OCI-LY1 (cell line): Measurements from ENCODE around the gene CAPN10.

ENCODE experiments used
- H2AFZ ChIP-seq: fragments of 200-600 bp; sonication (generic), shearing (Covaris generic); 2 replicates; pipeline ENCODE4 v1.6.0; 2014; ENCODE audit warnings: antibody characterized with exemption, mild to moderate bottlenecking, low read length
- H3F3A ChIP-seq: fragments of 200-600 bp; sonication (generic), shearing (Covaris generic); 2 replicates; pipeline ENCODE4 v1.6.0; 2014; ENCODE audit warnings: mild to moderate bottlenecking, antibody characterized with exemption, low read length, moderate library complexity; ENCODE audit not compliant: insufficient read depth
- H3K27ac ChIP-seq: fragments of 200-600 bp; sonication (generic); 2 replicates; pipeline ENCODE4 v1.5.1; 2014; ENCODE audit warnings: low read length, mixed run types, mild to moderate bottlenecking, low read depth; ENCODE audit not compliant: poor library complexity, severe bottlenecking
- H3K27me3 ChIP-seq: fragments of 200-600 bp; sonication (generic); 2 replicates; pipeline ENCODE4 v1.6.0; 2014; ENCODE audit warnings: antibody characterized with exemption, mild to moderate bottlenecking, low read length, moderate library complexity; ENCODE audit not compliant: insufficient read depth
- H3K36me3 ChIP-seq: fragments of 200-600 bp; sonication (generic); 2 replicates; pipeline ENCODE4 v1.6.1; 2014; ENCODE audit warnings: mild to moderate bottlenecking, antibody characterized with exemption, low read length, moderate library complexity, mixed read lengths; ENCODE audit not compliant: insufficient read depth
- H3K4me1 ChIP-seq: fragments of 200-600 bp; sonication (generic); 2 replicates; pipeline ENCODE4 v1.5.1; 2014; ENCODE audit warnings: mild to moderate bottlenecking, low read length, moderate library complexity; ENCODE audit not compliant: insufficient read depth, severe bottlenecking
- H3K4me2 ChIP-seq: fragments of 200-600 bp; sonication (generic), shearing (Covaris generic); 2 replicates; pipeline ENCODE4 v1.6.1; 2014; ENCODE audit warnings: low read length
- H3K4me3 ChIP-seq: fragments of 200-600 bp; sonication (generic); 2 replicates; pipeline ENCODE4 v1.5.1; 2014; ENCODE audit warnings: low read length, low read depth, mild to moderate bottlenecking, mixed read lengths; ENCODE audit not compliant: poor library complexity, severe bottlenecking
- H3K79me2 ChIP-seq: fragments of 200-600 bp; shearing (Covaris generic); 2 replicates; pipeline ENCODE4 v1.6.1; 2016; ENCODE audit warnings: mixed run types, low read length, mixed read lengths; ENCODE audit not compliant: insufficient read depth
- H3K9ac ChIP-seq: fragments of 200-600 bp; sonication (generic), shearing (Covaris generic); 2 replicates; pipeline ENCODE4 v1.6.1; 2014; ENCODE audit warnings: mild to moderate bottlenecking, low read length, mixed read lengths
- H3K9me2 ChIP-seq: fragments of 200-600 bp; sonication (generic), shearing (Covaris generic); 2 replicates; pipeline ENCODE4 v1.6.1; 2014; ENCODE audit warnings: low read depth, mild to moderate bottlenecking, low read length, mixed read lengths
- H3K9me3 ChIP-seq: fragments of 200-600 bp; shearing (Covaris generic); 2 replicates; pipeline ENCODE4 v1.6.1; 2014; ENCODE audit warnings: low read length, mixed read lengths
- H4K20me1 ChIP-seq: fragments of 200-600 bp; sonication (generic), shearing (Covaris generic); 2 replicates; pipeline ENCODE4 v1.6.0; 2016; ENCODE audit warnings: mild to moderate bottlenecking, low read length; ENCODE audit not compliant: insufficient read depth
- CTCF ChIP-seq: fragments of 200-600 bp; sonication (generic), shearing (Covaris generic); IDR thresholded peaks from 2 replicates; pipeline ENCODE4 v1.5.1; 2017; ENCODE audit warnings: mild to moderate bottlenecking, antibody characterized with exemption, low read length, moderate library complexity, mixed read lengths
- EZH2 ChIP-seq: fragments of 200-600 bp; sonication (generic), shearing (Covaris generic); IDR thresholded peaks from 2 replicates; pipeline ENCODE4 v1.8.0; 2017; ENCODE audit warnings: borderline replicate concordance, mixed run types, mild to moderate bottlenecking, antibody characterized with exemption, low read length, moderate library complexity, mixed read lengths

The CAPN10 gene

DNA sequence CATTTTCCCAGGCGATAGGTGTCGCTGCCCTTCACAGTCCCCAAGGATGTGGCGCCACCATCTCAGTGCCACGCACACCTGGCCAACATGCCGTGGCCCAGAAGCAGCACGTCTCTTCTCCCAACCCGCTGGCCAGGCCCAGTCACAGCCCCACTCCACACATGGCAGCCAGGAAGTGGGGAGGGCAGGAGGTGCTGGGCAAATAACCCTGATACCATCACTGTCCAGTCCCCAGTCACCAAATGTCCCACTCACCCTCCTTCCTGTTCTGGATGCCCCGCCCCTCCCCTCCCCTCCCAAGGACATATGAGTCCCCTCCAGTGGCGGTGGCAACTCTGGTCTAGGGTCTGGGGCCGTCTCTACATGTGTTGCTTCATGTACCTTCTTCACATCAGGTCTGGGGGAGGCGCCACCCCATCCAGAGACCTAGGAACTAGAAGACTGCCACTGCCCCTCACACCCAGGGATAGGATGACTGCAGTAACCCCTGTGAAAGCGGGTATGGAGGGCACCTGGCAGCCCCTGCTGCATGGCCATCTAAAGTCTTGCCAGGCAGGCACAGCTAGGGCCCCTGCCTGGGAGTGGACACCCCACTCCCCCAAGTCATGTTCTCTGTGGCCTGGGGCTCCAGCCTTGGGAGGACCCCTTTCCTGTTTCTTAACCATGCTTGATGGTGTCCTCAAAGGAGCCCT, 7.3 kb upstream of the CAPN10 start:
- Histone ChIP-seq H3K36me3 (peaks cover 40% of the 10 kb centered on the region), H3K4me3 (no peak overlapping the region), H3K4me1 (peaks cover 37% of the 10 kb centered on the region), H3K9me3 (no peaks in the 10 kb centered on the region), H3K9me2 (no peaks in the 10 kb centered on the region), H3K79me2 (no peaks in the 10 kb centered on the region), H3K27me3 (no peaks in the 10 kb centered on the region), H3K4me2 (peak overlapping the region; percentile 10; the same call in 1 of the 2 replicates), H3K9ac (peak overlapping the region; percentile 35; the same call in 1 of the 2 replicates), H3K27ac (peak overlapping the region; percentile 81), H2AFZ (no peak overlapping the region), H4K20me1 (no peaks in the 10 kb centered on the region), H3F3A (no peaks in the 10 kb centered on the region)
- TF ChIP-seq CTCF (no peak), EZH2 (no peak)

DNA sequence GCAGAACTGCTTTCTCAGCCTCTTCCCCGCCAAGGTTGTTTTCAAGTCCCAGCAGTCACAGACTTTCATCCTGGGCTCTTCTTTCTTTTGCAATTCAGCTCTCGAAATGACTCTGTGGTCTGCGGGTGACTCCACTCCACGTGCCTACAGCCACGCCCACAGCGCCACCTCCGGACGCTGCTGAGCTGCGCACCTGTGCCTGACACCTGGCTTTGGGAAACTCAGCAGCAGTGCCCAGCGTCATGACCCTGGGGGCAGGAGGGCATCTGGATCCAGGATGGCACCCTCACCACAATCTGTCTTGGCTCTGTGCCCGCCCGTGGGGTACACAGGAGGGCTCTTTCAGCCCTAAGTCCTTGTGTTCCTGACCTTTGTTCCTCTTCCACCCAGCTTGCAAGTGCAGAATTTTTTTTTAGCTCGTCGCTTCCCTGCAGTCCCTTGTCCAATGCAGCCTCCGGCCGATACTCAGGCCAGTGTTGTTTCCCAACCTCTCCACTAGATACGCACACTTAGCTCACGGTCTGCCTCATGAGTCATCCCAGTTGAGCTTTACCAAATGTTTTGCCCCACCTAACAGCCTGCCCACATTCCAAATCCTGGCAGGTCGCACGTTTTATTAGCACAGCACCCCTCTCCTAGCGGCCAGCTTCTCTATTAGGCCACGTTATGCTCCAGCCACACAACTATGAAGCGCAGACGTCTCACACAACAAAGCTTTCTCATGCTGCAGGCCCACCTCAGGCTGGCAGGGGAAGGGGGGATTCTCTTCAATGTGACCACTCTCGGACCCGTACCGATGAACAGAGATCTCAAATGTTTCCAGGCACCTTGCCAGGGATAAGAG, 6.5 kb upstream of the CAPN10 start:
- no peak for TF ChIP-seq EZH2
- peak; percentile 70 for TF ChIP-seq CTCF
- H2AFZ ChIP-seq: no peak overlapping the region
- H3K27me3 ChIP-seq: no peaks in the 10 kb centered on the region
- peak overlapping the region; percentile 35; the same call in 1 of the 2 replicates for H3K9ac ChIP-seq
- H3K4me1 ChIP-seq: peaks cover 45% of the 10 kb centered on the region
- no peaks in the 10 kb centered on the region for H3F3A ChIP-seq
- peak overlapping the region; percentile 21; the same call in 1 of the 2 replicates for H3K4me2 ChIP-seq
- no peak overlapping the region for H3K4me3 ChIP-seq
- H4K20me1 ChIP-seq: no peaks in the 10 kb centered on the region
- H3K36me3 ChIP-seq: peaks cover 33% of the 10 kb centered on the region
- no peaks in the 10 kb centered on the region for H3K9me3 ChIP-seq
- H3K27ac ChIP-seq: peak overlapping the region; percentile 81
- H3K79me2 ChIP-seq: no peaks in the 10 kb centered on the region
- no peaks in the 10 kb centered on the region for H3K9me2 ChIP-seq

- no peak overlapping the region for H3K4me2 ChIP-seq
- H3K36me3 ChIP-seq: peaks cover 21% of the 10 kb centered on the region
- no peak overlapping the region for H3K9ac ChIP-seq
- no peaks in the 10 kb centered on the region for H3K9me3 ChIP-seq
- H3K79me2 ChIP-seq: no peaks in the 10 kb centered on the region
- no peak overlapping the region for H3K4me3 ChIP-seq
- TF ChIP-seq EZH2 (no peak), CTCF (no peak)
- peaks cover 52% of the 10 kb centered on the region for H3K4me1 ChIP-seq
- H3K9me2 ChIP-seq: no peaks in the 10 kb centered on the region
- H3F3A ChIP-seq: no peaks in the 10 kb centered on the region
- H3K27ac ChIP-seq: peak overlapping the region; percentile 11
- no peak overlapping the region for H2AFZ ChIP-seq
- H3K27me3 ChIP-seq: no peaks in the 10 kb centered on the region
- no peaks in the 10 kb centered on the region for H4K20me1 ChIP-seq
Observed at GRCh38 chr2:240581811-240582210, 4.7 kb upstream of the CAPN10 start.
